HG03175 (cell line): ENCODE measurements around the gene CD83.
A peak's percentile ranks its signal among the peaks of the same experiment; 100 is the strongest.

Source experiments
- ATAC-seq: cut with Tn5 transposase; IDR thresholded peaks from one replicate; pipeline ENCODE4 v1.9.1; 2021; ENCODE audit warnings: mild to moderate bottlenecking, moderate library complexity; ENCODE audit not compliant: unreplicated experiment

CD83 gene

GRCh38 chr6:14123386-14124111, 6.0 kb downstream of the CD83 start:
- ATAC-seq = no peak

GRCh38 chr6:14125346-14125745, 7.8 kb downstream of the CD83 start:
- no peak for ATAC-seq

- no peak for ATAC-seq
Measured at GRCh38 chr6:14126191-14126590, 8.6 kb downstream of the CD83 start.

GRCh38 chr6:14127611-14128010, 10.0 kb downstream of the CD83 start:
- ATAC-seq = no peak

GRCh38 chr6:14128012-14128411, 10.4 kb downstream of the CD83 start:
- no peak for ATAC-seq

- no peak for ATAC-seq
Measured at GRCh38 chr6:14128746-14129145, 11.2 kb downstream of the CD83 start.

GRCh38 chr6:14129575-14129974, 12.0 kb downstream of the CD83 start:
- ATAC-seq = no peak

- no peak for ATAC-seq
Measured at GRCh38 chr6:14130435-14131075, 13.0 kb downstream of the CD83 start.

- no peak for ATAC-seq
Measured at GRCh38 chr6:14131579-14131978, 14.0 kb downstream of the CD83 start.

- no peak for ATAC-seq
Measured at GRCh38 chr6:14132244-14132920, 14.8 kb downstream of the CD83 start.

GRCh38 chr6:14132921-14133275, 15.3 kb downstream of the CD83 start:
- ATAC-seq = no peak

- ATAC-seq = peak; percentile 71
Measured at GRCh38 chr6:14134211-14134910, 16.8 kb downstream of the CD83 start.

GRCh38 chr6:14135893-14136539, 18.4 kb downstream of the CD83 start:
- ATAC-seq = no peak

GRCh38 chr6:14138701-14139215, 21.2 kb downstream of the CD83 start:
- no peak for ATAC-seq

GRCh38 chr6:14141351-14142062, 23.9 kb downstream of the CD83 start:
- ATAC-seq = no peak

- ATAC-seq = no peak
Measured at GRCh38 chr6:14142063-14142450, 24.5 kb downstream of the CD83 start.

- ATAC-seq = no peak
Measured at GRCh38 chr6:14142511-14143223, 25.1 kb downstream of the CD83 start.

- ATAC-seq = no peak
Measured at GRCh38 chr6:14143305-14143704, 25.7 kb downstream of the CD83 start.

GRCh38 chr6:14144678-14145113, 27.1 kb downstream of the CD83 start:
- ATAC-seq = no peak
